Activated CD4-positive, alpha-beta memory T cell treated with anti-CD3 and anti-CD28 coated beads, Interleukin-2, amount 10 ng/mL, durations not matched to agents 7 days and 5 days (primary cell): ENCODE results near the gene RBM20. TPM values are rescaled to one million over a fixed set of nuclear protein-coding genes. Genes with fewer than 3 reads are reported as not detected.
A peak's percentile ranks its signal among the peaks of the same experiment; 100 is the strongest.

ENCODE experiments used
- CTCF ChIA-PET: fragments of 350-600 bp; sonication (Branson Sonifier 250); formaldehyde crosslinking; loops from one replicate; lab custom pipeline; 2021; ENCODE audit warnings: antibody characterized with exemption, inconsistent platforms; lab: Charles Lee
- POLR2A ChIA-PET: fragments of 350-600 bp; sonication (Branson Sonifier 250); formaldehyde crosslinking; loops from one replicate; lab custom pipeline; 2021; ENCODE audit warnings: antibody characterized with exemption; lab: Charles Lee
- DNase-seq: peaks from one replicate; pipeline ENCODE4 v3.0.0-alpha.2; 2020
- H3K27ac Mint-ChIP-seq: one replicate; pipeline ENCODE4 v1.8.0; 2021; ENCODE audit warnings: mild to moderate bottlenecking, mixed read lengths
- H3K27me3 Mint-ChIP-seq: one replicate; pipeline ENCODE4 v1.8.0; 2021; ENCODE audit warnings: mixed read lengths
- H3K36me3 Mint-ChIP-seq: one replicate; pipeline ENCODE4 v1.8.0; 2021; ENCODE audit warnings: low read depth, mixed read lengths
- H3K4me1 Mint-ChIP-seq: one replicate; pipeline ENCODE4 v1.8.0; 2021; ENCODE audit warnings: mixed read lengths
- H3K4me3 Mint-ChIP-seq: one replicate; pipeline ENCODE4 v1.8.0; 2021; ENCODE audit warnings: mild to moderate bottlenecking, mixed read lengths
- H3K9me3 Mint-ChIP-seq: one replicate; pipeline ENCODE4 v1.8.0; 2021; ENCODE audit warnings: mixed read lengths
- total RNA-seq, 2 experiments: library from RNA; stranded (reverse); gene quantifications; one replicate each; pipeline ENCODE4 v1.2.3, GENCODE V29; 2021

Gene RBM20
- total RNA-seq, 2 experiments from 2014 or later = 0.03 TPM; not detected in 1

DNA sequence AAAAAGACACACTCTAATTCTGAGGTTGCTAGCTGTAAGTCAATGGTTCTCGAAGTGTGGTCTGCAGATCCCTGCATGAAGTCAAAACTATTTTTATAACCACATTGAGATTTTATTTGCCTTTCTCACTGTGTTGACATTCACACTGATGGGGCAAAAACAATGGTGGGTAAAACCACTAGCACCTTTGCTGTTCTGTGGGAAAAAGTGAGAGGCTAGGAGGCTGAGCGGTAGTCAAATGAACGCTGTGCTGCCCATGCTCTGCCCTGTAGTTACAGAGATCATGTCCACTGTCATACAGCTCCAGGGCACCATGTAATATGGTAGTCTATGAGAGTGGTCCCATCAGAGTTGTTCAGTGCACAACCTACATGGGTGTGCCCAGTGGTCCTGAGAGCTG lies 206.0 kb downstream of the RBM20 start:
- Mint-ChIP-seq H3K36me3 (no peaks in the 10 kb centered on the region), H3K9me3 (peaks cover 2% of the 10 kb centered on the region), H3K27ac (no peak overlapping the region), H3K4me1 (peaks cover 49% of the 10 kb centered on the region), H3K27me3 (no peaks in the 10 kb centered on the region), H3K4me3 (no peak overlapping the region)
- no peak for DNase-seq
- ChIA-PET POLR2A (interaction anchor here (0.8 to 1.8 kb wide), 3 partner anchors 11 to 21 kb away, joined by 4 to 6 read pairs (median 5); partner anchors contain the start of gene PDCD4), CTCF (no interaction called here)

- Mint-ChIP-seq H3K27me3 (no peaks in the 10 kb centered on the region), H3K27ac (no peak overlapping the region), H3K9me3 (peaks cover 6% of the 10 kb centered on the region), H3K4me1 (peaks cover 58% of the 10 kb centered on the region), H3K4me3 (no peak overlapping the region), H3K36me3 (peaks cover 3% of the 10 kb centered on the region)
- peak; percentile 41 for DNase-seq
- ChIA-PET POLR2A (interaction anchor here (0.8 to 3.5 kb wide), 6 partner anchors 10 to 25 kb away, joined by 4 to 16 read pairs (median 6); partner anchors contain the start of gene PDCD4), CTCF (no interaction called here)
Observed at GRCh38 chr10:110851020-110851612, 207.0 kb downstream of the RBM20 start.

DNA sequence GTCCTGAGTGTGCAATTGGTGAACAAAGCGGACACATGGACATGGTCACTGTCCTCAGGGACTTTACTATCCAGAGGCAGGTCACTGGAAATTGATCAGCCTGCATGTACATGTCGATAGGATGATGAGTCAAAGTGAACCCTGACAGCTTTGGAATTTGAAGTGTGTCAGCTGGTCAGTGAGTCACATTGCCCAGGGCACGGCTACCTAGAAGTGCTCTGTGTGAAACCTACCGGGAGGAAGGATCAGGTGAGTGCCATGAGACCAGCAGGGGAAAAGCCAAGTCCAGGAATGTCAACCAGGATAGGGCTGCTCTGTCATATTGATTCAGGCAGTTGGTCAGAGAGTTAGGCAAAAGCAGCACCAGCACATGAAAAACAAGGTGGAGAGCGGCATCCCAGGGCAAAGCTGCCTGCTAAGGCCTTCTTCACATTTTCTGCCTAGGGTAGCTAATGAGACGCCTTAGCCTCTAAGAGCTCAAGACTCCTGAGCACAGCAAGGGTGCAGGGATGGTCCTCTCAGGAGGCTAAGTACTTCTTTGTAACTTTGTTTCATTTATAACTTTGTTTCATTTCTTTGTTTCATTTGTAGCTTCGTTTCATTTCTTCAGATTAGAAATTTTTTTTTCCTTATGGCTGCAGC lies 208.2 kb downstream of the RBM20 start:
- H3K27me3 Mint-ChIP-seq = no peaks in the 10 kb centered on the region
- H3K27ac Mint-ChIP-seq = peak overlapping the region; percentile 57
- H3K4me3 Mint-ChIP-seq = peak overlapping the region; percentile 48
- CTCF ChIA-PET = interaction anchor here (1.0 to 1.6 kb wide), 3 partner anchors 9 to 49 kb away, joined by 3 to 5 read pairs (median 4); no protein-coding TSS in a partner anchor
- DNase-seq = peak; percentile 51
- POLR2A ChIA-PET = interaction anchor here (0.7 to 3.5 kb wide), 7 partner anchors 8 to 78 kb away, joined by 4 to 16 read pairs (median 7); partner anchors contain the start of genes BBIP1 and PDCD4
- H3K9me3 Mint-ChIP-seq = peaks cover 6% of the 10 kb centered on the region
- H3K4me1 Mint-ChIP-seq = peaks cover 61% of the 10 kb centered on the region
- H3K36me3 Mint-ChIP-seq = peaks cover 3% of the 10 kb centered on the region

GRCh38 chr10:110852947-110853346 lies 208.8 kb downstream of the RBM20 start:
- Mint-ChIP-seq H3K36me3 (peaks cover 3% of the 10 kb centered on the region), H3K4me3 (peak overlapping the region; percentile 48), H3K27ac (peak overlapping the region; percentile 57), H3K9me3 (peaks cover 6% of the 10 kb centered on the region), H3K27me3 (no peaks in the 10 kb centered on the region), H3K4me1 (peaks cover 67% of the 10 kb centered on the region)
- POLR2A ChIA-PET = interaction anchor here (0.7 to 3.5 kb wide), 7 partner anchors 8 to 79 kb away, joined by 4 to 16 read pairs (median 7); partner anchors contain the start of genes BBIP1 and PDCD4
- CTCF ChIA-PET = interaction anchor here (1.0 to 1.6 kb wide), 3 partner anchors 8 to 50 kb away, joined by 3 to 5 read pairs (median 4); no protein-coding TSS in a partner anchor
- DNase-seq = no peak

GRCh38 chr10:110853921-110854605 lies 209.9 kb downstream of the RBM20 start:
- Mint-ChIP-seq H3K4me3 (no peak overlapping the region), H3K27me3 (no peaks in the 10 kb centered on the region), H3K4me1 (peaks cover 78% of the 10 kb centered on the region), H3K9me3 (peaks cover 6% of the 10 kb centered on the region), H3K36me3 (peaks cover 8% of the 10 kb centered on the region), H3K27ac (no peak overlapping the region)
- no peak for DNase-seq
- ChIA-PET CTCF (interaction anchor here (0.9 kb wide), 1 partner anchor 11 kb away, joined by 3 read pairs; no protein-coding TSS in a partner anchor), POLR2A (interaction anchor here (0.9 to 3.5 kb wide), 5 partner anchors 8 to 18 kb away, joined by 3 to 16 read pairs (median 7); partner anchors contain the start of gene PDCD4)

DNA sequence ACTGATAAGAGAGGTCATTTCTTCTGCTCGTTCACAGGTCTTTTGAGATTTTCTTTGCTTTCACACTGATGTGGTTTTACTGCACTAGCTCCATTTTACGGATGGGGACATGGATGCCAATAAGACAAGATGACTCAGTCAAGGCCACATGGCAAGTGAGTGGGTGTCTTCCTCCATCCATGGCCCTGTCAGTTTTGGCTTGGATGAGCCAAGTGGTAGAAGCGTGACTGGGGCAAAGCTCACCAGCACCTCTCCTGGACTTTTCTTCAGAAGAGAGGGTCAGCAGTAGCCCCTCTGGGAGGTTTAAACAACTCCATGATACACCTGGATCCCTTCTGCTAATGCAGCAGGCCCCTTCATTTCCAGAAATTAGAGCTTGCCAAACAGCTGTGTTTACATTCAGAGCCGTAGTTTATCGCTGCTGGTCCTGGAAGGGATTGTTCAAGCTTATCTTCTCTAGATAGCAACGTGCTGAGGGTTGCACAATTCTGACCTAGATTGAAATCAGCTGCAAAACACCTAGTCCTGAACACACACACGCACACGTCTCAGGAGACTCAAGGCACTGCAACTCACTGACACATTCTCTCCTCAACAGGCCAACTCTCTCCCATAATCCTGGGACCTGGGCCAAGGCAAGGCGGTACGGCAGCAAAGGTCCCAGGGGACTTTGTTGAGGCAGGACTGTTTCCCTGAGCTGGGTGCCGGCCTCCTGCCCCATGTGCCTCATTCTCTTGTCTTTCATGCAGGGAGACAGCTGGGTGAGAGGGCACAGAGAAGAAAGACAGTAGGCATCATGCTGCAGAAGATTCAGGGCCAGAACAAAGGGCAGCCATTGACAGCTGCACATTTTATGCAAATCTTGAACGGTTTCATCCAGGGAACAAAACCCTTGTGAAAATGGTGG lies 213.4 kb downstream of the RBM20 start:
- Mint-ChIP-seq H3K27ac (peak overlapping the region; percentile 83), H3K4me1 (peaks cover 81% of the 10 kb centered on the region), H3K9me3 (peaks cover 6% of the 10 kb centered on the region), H3K36me3 (peaks cover 8% of the 10 kb centered on the region), H3K4me3 (peak overlapping the region; percentile 6), H3K27me3 (no peaks in the 10 kb centered on the region)
- peak; percentile 51 for DNase-seq
- POLR2A ChIA-PET = interaction anchor here (0.9 to 5.9 kb wide), 12 partner anchors 9 to 83 kb away, joined by 3 to 98 read pairs (median 14); partner anchors contain the start of genes BBIP1, PDCD4 and SHOC2
- CTCF ChIA-PET = interaction anchor here (0.6 to 3.0 kb wide), 11 partner anchors 10 to 61 kb away, joined by 3 to 15 read pairs (median 6); partner anchors contain the start of genes BBIP1 and PDCD4

DNA sequence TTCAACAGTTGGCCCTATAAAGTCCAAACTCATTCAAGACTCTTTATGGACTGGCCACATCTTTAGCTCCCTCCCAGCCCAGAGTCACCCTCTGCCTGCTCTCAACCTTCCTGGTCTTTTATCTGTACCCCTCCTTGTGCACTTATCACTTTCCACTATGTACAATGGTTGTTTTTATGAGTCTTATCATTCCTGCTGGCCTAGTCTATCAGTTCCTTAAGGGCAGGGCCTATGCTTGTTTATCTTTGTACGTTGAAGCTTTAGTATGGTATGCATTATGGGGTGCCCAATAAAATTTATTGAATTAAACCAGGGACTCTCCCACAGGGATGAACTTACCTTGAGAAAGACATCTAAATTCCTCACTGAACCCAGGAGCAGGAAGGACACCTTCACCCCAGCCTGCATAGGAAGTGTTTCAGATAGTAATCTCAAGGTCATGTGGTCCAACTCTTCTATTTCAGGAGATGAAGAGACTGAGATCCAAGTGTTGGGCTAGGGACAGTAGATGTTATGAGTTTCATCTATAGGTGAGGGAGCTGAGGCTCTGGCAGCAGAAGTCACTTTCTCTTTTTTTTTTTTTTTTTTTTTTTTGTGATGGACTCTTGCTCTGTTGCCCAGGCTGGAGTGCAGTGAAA lies 214.3 kb downstream of the RBM20 start:
- POLR2A ChIA-PET = interaction anchor here (0.9 to 5.9 kb wide), 11 partner anchors 8 to 83 kb away, joined by 3 to 98 read pairs (median 16); partner anchors contain the start of genes BBIP1, PDCD4 and SHOC2
- peak overlapping the region; percentile 83 for H3K27ac Mint-ChIP-seq
- H3K4me3 Mint-ChIP-seq = peak overlapping the region; percentile 31
- peaks cover 8% of the 10 kb centered on the region for H3K36me3 Mint-ChIP-seq
- CTCF ChIA-PET = interaction anchor here (1.5 to 3.0 kb wide), 7 partner anchors 9 to 112 kb away, joined by 5 to 15 read pairs (median 9); partner anchors contain the start of gene PDCD4
- no peak for DNase-seq
- peaks cover 6% of the 10 kb centered on the region for H3K9me3 Mint-ChIP-seq
- H3K4me1 Mint-ChIP-seq = peaks cover 78% of the 10 kb centered on the region
- no peaks in the 10 kb centered on the region for H3K27me3 Mint-ChIP-seq

- CTCF ChIA-PET = interaction anchor here (1.4 to 3.0 kb wide), 6 partner anchors 8 to 113 kb away, joined by 3 to 15 read pairs (median 8); partner anchors contain the start of gene PDCD4
- POLR2A ChIA-PET = interaction anchor here (1.3 to 5.9 kb wide), 9 partner anchors 7 to 360 kb away, joined by 3 to 98 read pairs (median 17); partner anchors contain the start of genes BBIP1, PDCD4 and SHOC2
- no peak for DNase-seq
- Mint-ChIP-seq H3K4me1 (peaks cover 78% of the 10 kb centered on the region), H3K4me3 (no peak overlapping the region), H3K36me3 (peaks cover 8% of the 10 kb centered on the region), H3K27ac (peak overlapping the region; percentile 81), H3K27me3 (no peaks in the 10 kb centered on the region), H3K9me3 (peaks cover 6% of the 10 kb centered on the region)
Observed at GRCh38 chr10:110859206-110859972, 215.3 kb downstream of the RBM20 start.

DNA sequence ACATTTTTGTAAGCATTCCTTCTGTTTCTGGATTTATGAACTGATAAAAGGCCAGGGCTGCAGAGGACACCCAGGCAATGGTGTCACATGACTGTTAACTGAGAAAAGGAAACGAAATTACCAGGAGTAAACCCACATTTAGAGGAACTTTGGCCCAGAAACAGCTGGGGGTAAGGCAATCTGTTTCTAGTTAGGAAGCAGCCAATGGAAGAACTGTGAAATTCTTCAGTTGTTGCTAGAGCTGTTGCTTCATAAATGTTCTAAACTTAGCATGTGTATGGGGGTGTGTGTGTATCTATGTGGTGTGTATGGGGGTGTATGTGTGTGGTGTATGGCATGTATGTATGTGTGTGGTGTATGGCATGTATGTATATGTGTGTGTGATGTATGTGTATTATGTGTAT lies 215.8 kb downstream of the RBM20 start:
- Mint-ChIP-seq H3K4me3 (no peak overlapping the region), H3K4me1 (peaks cover 81% of the 10 kb centered on the region), H3K27me3 (no peaks in the 10 kb centered on the region), H3K36me3 (peaks cover 8% of the 10 kb centered on the region), H3K27ac (peak overlapping the region; percentile 81), H3K9me3 (peaks cover 5% of the 10 kb centered on the region)
- no peak for DNase-seq
- CTCF ChIA-PET = interaction anchor here (1.4 to 2.3 kb wide), 3 partner anchors 11 to 56 kb away, joined by 3 to 9 read pairs (median 3); partner anchors contain the start of gene PDCD4
- POLR2A ChIA-PET = interaction anchor here (1.0 to 5.9 kb wide), 10 partner anchors 7 to 361 kb away, joined by 3 to 98 read pairs (median 10); partner anchors contain the start of genes BBIP1, PDCD4, SHOC2 and SMC3

DNA sequence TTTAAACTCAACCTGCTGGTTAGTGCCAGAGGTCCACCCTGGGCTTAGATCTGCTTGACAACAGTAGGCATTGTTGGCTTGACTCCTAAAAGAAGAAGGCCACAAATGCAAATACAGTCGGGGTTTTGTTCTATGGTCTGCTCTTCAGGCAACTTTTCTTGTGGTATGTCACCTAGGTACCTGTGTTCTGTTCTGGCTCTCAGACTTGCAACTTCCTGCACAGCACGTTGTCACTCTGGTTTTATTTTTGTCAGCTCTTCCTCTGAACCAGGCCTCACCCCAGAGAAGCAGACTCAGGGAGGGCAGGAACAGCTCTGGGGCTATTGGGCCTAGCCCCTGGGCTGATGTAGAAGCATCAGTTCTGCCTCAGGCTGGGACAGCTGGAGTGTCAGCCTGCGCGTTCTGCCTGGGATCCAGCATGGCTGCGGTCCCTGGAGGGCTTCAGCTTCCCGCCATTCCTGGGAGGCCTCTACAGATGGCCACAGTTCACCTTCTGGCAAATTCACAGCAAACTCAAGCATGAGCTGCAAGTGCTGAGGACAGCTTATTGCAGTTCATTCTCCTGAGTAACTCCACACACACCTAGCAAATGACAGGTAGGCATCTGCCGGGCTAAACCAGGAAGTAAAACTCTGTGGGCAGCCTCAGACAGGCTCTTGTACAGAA lies 216.6 kb downstream of the RBM20 start:
- Mint-ChIP-seq H3K4me1 (peaks cover 82% of the 10 kb centered on the region), H3K9me3 (peaks cover 3% of the 10 kb centered on the region), H3K27ac (peak overlapping the region; percentile 81), H3K36me3 (peaks cover 5% of the 10 kb centered on the region), H3K4me3 (no peak overlapping the region), H3K27me3 (no peaks in the 10 kb centered on the region)
- ChIA-PET POLR2A (interaction anchor here (0.8 to 5.9 kb wide), 16 partner anchors 8 to 852 kb away, joined by 3 to 98 read pairs (median 4); partner anchors contain the start of genes BBIP1, PDCD4, SHOC2 and SMC3), CTCF (interaction anchor here (0.9 to 2.3 kb wide), 5 partner anchors 8 to 115 kb away, joined by 3 to 9 read pairs (median 3); partner anchors contain the start of gene PDCD4)
- peak; percentile 61 for DNase-seq
